ENCODE results near the gene KLHL12. TPM values are rescaled to one million over a fixed set of nuclear protein-coding genes. Genes with fewer than 3 reads are reported as not detected.

KLHL12 gene
- total RNA-seq, 1 donor from 2014 or later, result 24.9 TPM

GRCh38 chr1:202888531-202889360 lies 38.3 kb downstream of the KLHL12 start, which contains the start of gene RABIF:
Gene RABIF (minus strand): TSS chr1:202889149. CDS start chr1:202889098, 51 bp downstream.
- Histone ChIP-seq H3K4me3 (ENCODE audit: insufficient read depth, low read depth, low read length) (peak within 1 kb of the TSS; percentile 75), H3K79me2 (ENCODE audit: insufficient read depth, low read length) (peaks cover 31% of the 10 kb centered on the region), H3K4me1 (ENCODE audit: insufficient read depth, low read length) (peaks cover 9% of the 10 kb centered on the region), H3K4me2 (ENCODE audit: low read length) (peak within 1 kb of the TSS; percentile 91), H3K36me3 (ENCODE audit: insufficient read depth, low read length) (peaks cover 19% of the 10 kb centered on the region), H4K20me1 (ENCODE audit: insufficient read depth, low read length) (peaks cover 17% of the 10 kb centered on the region), H3K9me3 (ENCODE audit: insufficient read depth, low read depth, low read length) (no peaks in the 10 kb centered on the region), H3K27me3 (ENCODE audit: insufficient read depth, low read length) (no peaks in the 10 kb centered on the region), H3K9ac (ENCODE audit: low read length) (peak within 1 kb of the TSS; percentile 82), H2AFZ (ENCODE audit: low read depth, low read length) (peak within 1 kb of the TSS; percentile 91), H3K27ac (ENCODE audit: low read depth, low read length) (peak within 1 kb of the TSS; percentile 76)
- H3K4me1 Mint-ChIP-seq (ENCODE audit: low read depth, unreplicated experiment), result peaks cover 9% of the 10 kb centered on the region
- no peaks in the 10 kb centered on the region for H3K9me3 Mint-ChIP-seq (ENCODE audit: unreplicated experiment)
- FAIRE-seq, result no peak
- peaks cover 10% of the 10 kb centered on the region for H3K36me3 Mint-ChIP-seq (ENCODE audit: low read depth, unreplicated experiment)
- no peak for TF ChIP-seq CTCF (IDR thresholded peaks at IDR 0.05; ENCODE audit: insufficient read depth, low read depth, low read length)
- TF ChIP-seq EZH2 (IDR thresholded peaks at IDR 0.05; ENCODE audit: insufficient read depth, low read length), result no peak
- H3K27me3 Mint-ChIP-seq (ENCODE audit: low read depth, unreplicated experiment), result no peaks in the 10 kb centered on the region
- peak within 1 kb of the TSS; percentile 95 for H3K4me3 Mint-ChIP-seq (ENCODE audit: unreplicated experiment)
- DNase-seq (ENCODE audit: low read depth), result peak; percentile 79
- peak within 1 kb of the TSS; percentile 86 for H3K27ac Mint-ChIP-seq (ENCODE audit: unreplicated experiment)

GRCh38 chr1:202888221-202888530 lies 38.9 kb downstream of the KLHL12 start:
- Histone ChIP-seq H3K9me3 (ENCODE audit: insufficient read depth, low read depth, low read length) (no peaks in the 10 kb centered on the region), H3K9ac (ENCODE audit: low read length) (peak overlapping the region; percentile 82), H3K27me3 (ENCODE audit: insufficient read depth, low read length) (no peaks in the 10 kb centered on the region), H3K79me2 (ENCODE audit: insufficient read depth, low read length) (peaks cover 36% of the 10 kb centered on the region), H3K27ac (ENCODE audit: low read depth, low read length) (peak overlapping the region; percentile 76), H2AFZ (ENCODE audit: low read depth, low read length) (peak overlapping the region; percentile 91), H3K4me2 (ENCODE audit: low read length) (peak overlapping the region; percentile 91), H3K4me1 (ENCODE audit: insufficient read depth, low read length) (peaks cover 9% of the 10 kb centered on the region), H4K20me1 (ENCODE audit: insufficient read depth, low read length) (peaks cover 23% of the 10 kb centered on the region), H3K4me3 (ENCODE audit: insufficient read depth, low read depth, low read length) (peak overlapping the region; percentile 75), H3K36me3 (ENCODE audit: insufficient read depth, low read length) (peaks cover 13% of the 10 kb centered on the region)
- H3K9me3 Mint-ChIP-seq (ENCODE audit: unreplicated experiment), result no peaks in the 10 kb centered on the region
- H3K27me3 Mint-ChIP-seq (ENCODE audit: low read depth, unreplicated experiment), result no peaks in the 10 kb centered on the region
- TF ChIP-seq EZH2 (IDR thresholded peaks at IDR 0.05; ENCODE audit: insufficient read depth, low read length) (no peak), CTCF (IDR thresholded peaks at IDR 0.05; ENCODE audit: insufficient read depth, low read depth, low read length) (no peak)
- peak overlapping the region; percentile 21 for H3K27ac Mint-ChIP-seq (ENCODE audit: unreplicated experiment)
- no peak for FAIRE-seq
- H3K4me1 Mint-ChIP-seq (ENCODE audit: low read depth, unreplicated experiment), result peaks cover 9% of the 10 kb centered on the region
- peaks cover 8% of the 10 kb centered on the region for H3K36me3 Mint-ChIP-seq (ENCODE audit: low read depth, unreplicated experiment)
- peak overlapping the region; percentile 95 for H3K4me3 Mint-ChIP-seq (ENCODE audit: unreplicated experiment)
- DNase-seq (ENCODE audit: low read depth), result peak; percentile 56

GRCh38 chr1:202880961-202881460 lies 46.0 kb downstream of the KLHL12 start:
- Histone ChIP-seq H3K9ac (ENCODE audit: low read length) (no peak overlapping the region), H3K36me3 (ENCODE audit: insufficient read depth, low read length) (peaks cover 17% of the 10 kb centered on the region), H4K20me1 (ENCODE audit: insufficient read depth, low read length) (peaks cover 44% of the 10 kb centered on the region), H2AFZ (ENCODE audit: low read depth, low read length) (no peak overlapping the region), H3K4me3 (ENCODE audit: insufficient read depth, low read depth, low read length) (no peak overlapping the region), H3K4me2 (ENCODE audit: low read length) (no peak overlapping the region), H3K4me1 (ENCODE audit: insufficient read depth, low read length) (no peaks in the 10 kb centered on the region), H3K27me3 (ENCODE audit: insufficient read depth, low read length) (no peaks in the 10 kb centered on the region), H3K79me2 (ENCODE audit: insufficient read depth, low read length) (peaks cover 34% of the 10 kb centered on the region), H3K27ac (ENCODE audit: low read depth, low read length) (no peak overlapping the region), H3K9me3 (ENCODE audit: insufficient read depth, low read depth, low read length) (no peaks in the 10 kb centered on the region)
- TF ChIP-seq EZH2 (IDR thresholded peaks at IDR 0.05; ENCODE audit: insufficient read depth, low read length) (no peak), CTCF (IDR thresholded peaks at IDR 0.05; ENCODE audit: insufficient read depth, low read depth, low read length) (no peak)
- Mint-ChIP-seq H3K36me3 (ENCODE audit: low read depth, unreplicated experiment) (peaks cover 7% of the 10 kb centered on the region), H3K4me1 (ENCODE audit: low read depth, unreplicated experiment) (no peaks in the 10 kb centered on the region), H3K9me3 (ENCODE audit: unreplicated experiment) (no peaks in the 10 kb centered on the region), H3K4me3 (ENCODE audit: unreplicated experiment) (no peak overlapping the region), H3K27me3 (ENCODE audit: low read depth, unreplicated experiment) (no peaks in the 10 kb centered on the region), H3K27ac (ENCODE audit: unreplicated experiment) (no peak overlapping the region)
- DNase-seq (ENCODE audit: low read depth) (no peak), FAIRE-seq (no peak)

Measured in astrocyte (in vitro differentiated cells and primary cell).